HepG2 (cell line): ENCODE measurements around the gene PCGF2. TPM values are rescaled to one million over a fixed set of nuclear protein-coding genes. Genes with fewer than 3 reads are reported as not detected.

ENCODE experiments used
- KDM5B ChIP-seq: sonication (generic); formaldehyde crosslinking; IDR thresholded peaks from 2 replicates; pipeline ENCODE4 v1.4.0; 2020; ENCODE audit warnings: missing genetic modification reagents, mild to moderate bottlenecking, borderline replicate concordance
- NFIB ChIP-seq: sonication (generic); formaldehyde crosslinking; IDR thresholded peaks from 2 replicates; pipeline ENCODE4 v1.9.0; 2021; ENCODE audit warnings: missing genetic modification reagents, mild to moderate bottlenecking, borderline replicate concordance
- NFKB2 ChIP-seq: sonication (generic); formaldehyde crosslinking; IDR thresholded peaks from 2 replicates; pipeline ENCODE4 v1.4.0; 2020; ENCODE audit warnings: missing genetic modification reagents, borderline replicate concordance
- PCBP1 ChIP-seq: fragments of 200-400 bp; formaldehyde crosslinking; IDR thresholded peaks from 2 replicates; pipeline ENCODE4 v1.6.1; 2017; ENCODE audit warnings: mild to moderate bottlenecking, low read depth, low read length, borderline replicate concordance
- YY1 ChIP-seq: IDR thresholded peaks from 2 replicates; pipeline ENCODE4 v1.6.1; 2011; ENCODE audit warnings: low read length, low read depth, moderate library complexity, mild to moderate bottlenecking; ENCODE audit not compliant: insufficient read depth, insufficient replicate concordance
- ZBTB7B ChIP-seq: sonication (generic); formaldehyde crosslinking; IDR thresholded peaks from 2 replicates; pipeline ENCODE4 v1.4.0; 2020; ENCODE audit warnings: missing genetic modification reagents
- ZEB1 ChIP-seq: IDR thresholded peaks from 2 replicates; pipeline ENCODE4 v1.6.1; 2012; ENCODE audit warnings: mild to moderate bottlenecking, low read depth, inconsistent platforms; ENCODE audit not compliant: insufficient replicate concordance
- ZNF567 ChIP-seq: sonication (generic); formaldehyde crosslinking; IDR thresholded peaks from 2 replicates; pipeline ENCODE4 v1.8.1; 2023; ENCODE audit warnings: mild to moderate bottlenecking, missing genetic modification reagents, borderline replicate concordance
- ZNF776 ChIP-seq: sonication (generic); formaldehyde crosslinking; IDR thresholded peaks from 2 replicates; pipeline ENCODE4 v1.4.0; 2020; ENCODE audit warnings: mild to moderate bottlenecking, missing genetic modification reagents
- polyA plus RNA-seq, 8 experiments: library from polyadenylated mRNA; depleted of rRNA in 3 of 8; stranded (reverse) in 7 of 8; unstranded in 1 of 8; fragments of >200 nt; fragmentation: Illumina TruSeq in 4 of 8; extraction: Trizol in 4 of 8; gene quantifications; 2 replicates each; pipeline versions ENCODE4 v1.2.1 to v1.2.3, GENCODE V29; 2011 to 2016; ENCODE audit warnings: low read depth in 4 of 8, missing spikeins in 1 of 8, mixed read lengths in 1 of 8; ENCODE audit not compliant: insufficient read depth in 1 of 8
- total RNA-seq, 5 experiments: library from RNA; depleted of rRNA; stranded (reverse); fragments of >200 nt; fragmentation: Illumina TruSeq; extraction: Trizol; gene quantifications; 2 replicates each; pipeline ENCODE4 v1.2.3, GENCODE V29; 2016; ENCODE audit warnings: low read depth in 1 of 5
- TF ChIP-seq, protein P1 (sequence below): sonication (generic); formaldehyde crosslinking; IDR thresholded peaks from 2 replicates; pipeline ENCODE4 v1.5.0; 2020; ENCODE audit warnings: mild to moderate bottlenecking, missing genetic modification reagents, borderline replicate concordance
- TF ChIP-seq, protein P2 (sequence below): sonication (generic); formaldehyde crosslinking; IDR thresholded peaks from 2 replicates; pipeline ENCODE4 v1.4.0; 2020; ENCODE audit warnings: mild to moderate bottlenecking, missing genetic modification reagents
- TF ChIP-seq, protein P3 (sequence below): sonication (generic); formaldehyde crosslinking; IDR thresholded peaks from 2 replicates; pipeline ENCODE4 v1.5.1; 2020; ENCODE audit warnings: missing genetic modification reagents, mild to moderate bottlenecking, borderline replicate concordance

Gene PCGF2
- total and polyA plus RNA-seq, 2 of the 13 experiments (the other 11 are each of a cell fraction or from before 2014, with no cell fraction given): 11.6 to 29.4 TPM

DNA sequence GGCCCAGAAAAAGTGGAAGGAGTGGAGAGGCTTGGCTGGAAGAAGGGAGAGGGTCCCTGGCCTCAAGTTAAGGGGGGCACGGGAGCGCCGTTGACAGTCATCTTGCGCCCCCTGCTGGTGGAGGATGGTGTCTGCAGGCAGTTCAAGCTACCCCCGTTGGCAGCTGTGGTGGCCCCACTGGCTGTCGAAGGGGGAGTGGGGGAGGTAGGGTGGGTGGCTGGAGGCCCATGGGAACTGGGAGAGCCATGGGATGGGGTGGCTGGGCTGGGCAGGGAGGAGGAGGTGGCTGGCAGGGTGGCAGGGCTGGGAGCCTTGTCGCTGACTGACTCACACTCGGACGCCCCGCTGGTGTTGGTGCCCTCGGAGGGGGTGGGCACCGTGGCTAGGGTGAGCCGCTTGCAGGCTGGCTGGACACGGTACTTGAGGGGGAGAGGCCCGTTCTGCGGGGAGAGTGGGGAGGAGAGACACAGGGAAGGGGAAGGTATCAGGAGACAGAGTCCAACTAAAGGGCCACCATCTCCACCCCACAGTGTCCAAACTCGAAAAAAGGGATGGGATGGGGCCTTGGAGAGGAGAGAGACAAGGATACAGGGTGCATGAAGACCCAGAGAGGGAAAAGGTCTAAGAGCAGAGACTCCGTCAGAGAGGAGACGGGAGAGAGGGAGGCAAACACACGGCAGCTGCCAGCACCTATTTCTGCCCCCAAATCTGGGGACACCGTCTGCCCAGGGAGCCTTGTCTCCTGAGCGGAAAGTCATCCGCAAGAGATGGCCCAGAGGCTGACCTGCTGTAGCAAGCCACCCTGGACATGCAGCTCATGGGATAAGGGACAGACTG, 12.8 kb downstream of the PCGF2 start (continued):
- TF ChIP-seq NFIB (no peak), ZNF567 (CRISPR knock-in tag) (no peak), YY1 (peak; percentile 41), ZBTB7B (CRISPR knock-in tag) (peak; percentile 90), NFKB2 (CRISPR knock-in tag) (peak; percentile 16; the same call in 1 of the 2 replicates), PCBP1 (peak; percentile 93), ZEB1 (no peak), ZNF776 (CRISPR knock-in tag) (no peak), KDM5B (CRISPR knock-in tag) (peak; percentile 60)
- TF ChIP-seq, protein P1, sequence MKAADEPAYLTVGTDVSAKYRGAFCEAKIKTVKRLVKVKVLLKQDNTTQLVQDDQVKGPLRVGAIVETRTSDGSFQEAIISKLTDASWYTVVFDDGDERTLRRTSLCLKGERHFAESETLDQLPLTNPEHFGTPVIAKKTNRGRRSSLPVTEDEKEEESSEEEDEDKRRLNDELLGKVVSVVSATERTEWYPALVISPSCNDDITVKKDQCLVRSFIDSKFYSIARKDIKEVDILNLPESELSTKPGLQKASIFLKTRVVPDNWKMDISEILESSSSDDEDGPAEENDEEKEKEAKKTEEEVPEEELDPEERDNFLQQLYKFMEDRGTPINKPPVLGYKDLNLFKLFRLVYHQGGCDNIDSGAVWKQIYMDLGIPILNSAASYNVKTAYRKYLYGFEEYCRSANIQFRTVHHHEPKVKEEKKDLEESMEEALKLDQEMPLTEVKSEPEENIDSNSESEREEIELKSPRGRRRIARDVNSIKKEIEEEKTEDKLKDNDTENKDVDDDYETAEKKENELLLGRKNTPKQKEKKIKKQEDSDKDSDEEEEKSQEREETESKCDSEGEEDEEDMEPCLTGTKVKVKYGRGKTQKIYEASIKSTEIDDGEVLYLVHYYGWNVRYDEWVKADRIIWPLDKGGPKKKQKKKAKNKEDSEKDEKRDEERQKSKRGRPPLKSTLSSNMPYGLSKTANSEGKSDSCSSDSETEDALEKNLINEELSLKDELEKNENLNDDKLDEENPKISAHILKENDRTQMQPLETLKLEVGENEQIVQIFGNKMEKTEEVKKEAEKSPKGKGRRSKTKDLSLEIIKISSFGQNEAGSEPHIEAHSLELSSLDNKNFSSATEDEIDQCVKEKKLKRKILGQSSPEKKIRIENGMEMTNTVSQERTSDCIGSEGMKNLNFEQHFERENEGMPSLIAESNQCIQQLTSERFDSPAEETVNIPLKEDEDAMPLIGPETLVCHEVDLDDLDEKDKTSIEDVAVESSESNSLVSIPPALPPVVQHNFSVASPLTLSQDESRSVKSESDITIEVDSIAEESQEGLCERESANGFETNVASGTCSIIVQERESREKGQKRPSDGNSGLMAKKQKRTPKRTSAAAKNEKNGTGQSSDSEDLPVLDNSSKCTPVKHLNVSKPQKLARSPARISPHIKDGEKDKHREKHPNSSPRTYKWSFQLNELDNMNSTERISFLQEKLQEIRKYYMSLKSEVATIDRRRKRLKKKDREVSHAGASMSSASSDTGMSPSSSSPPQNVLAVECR (CRISPR knock-in tag): peak; percentile 63; the same call in 1 of the 2 replicates
- TF ChIP-seq, protein P2, sequence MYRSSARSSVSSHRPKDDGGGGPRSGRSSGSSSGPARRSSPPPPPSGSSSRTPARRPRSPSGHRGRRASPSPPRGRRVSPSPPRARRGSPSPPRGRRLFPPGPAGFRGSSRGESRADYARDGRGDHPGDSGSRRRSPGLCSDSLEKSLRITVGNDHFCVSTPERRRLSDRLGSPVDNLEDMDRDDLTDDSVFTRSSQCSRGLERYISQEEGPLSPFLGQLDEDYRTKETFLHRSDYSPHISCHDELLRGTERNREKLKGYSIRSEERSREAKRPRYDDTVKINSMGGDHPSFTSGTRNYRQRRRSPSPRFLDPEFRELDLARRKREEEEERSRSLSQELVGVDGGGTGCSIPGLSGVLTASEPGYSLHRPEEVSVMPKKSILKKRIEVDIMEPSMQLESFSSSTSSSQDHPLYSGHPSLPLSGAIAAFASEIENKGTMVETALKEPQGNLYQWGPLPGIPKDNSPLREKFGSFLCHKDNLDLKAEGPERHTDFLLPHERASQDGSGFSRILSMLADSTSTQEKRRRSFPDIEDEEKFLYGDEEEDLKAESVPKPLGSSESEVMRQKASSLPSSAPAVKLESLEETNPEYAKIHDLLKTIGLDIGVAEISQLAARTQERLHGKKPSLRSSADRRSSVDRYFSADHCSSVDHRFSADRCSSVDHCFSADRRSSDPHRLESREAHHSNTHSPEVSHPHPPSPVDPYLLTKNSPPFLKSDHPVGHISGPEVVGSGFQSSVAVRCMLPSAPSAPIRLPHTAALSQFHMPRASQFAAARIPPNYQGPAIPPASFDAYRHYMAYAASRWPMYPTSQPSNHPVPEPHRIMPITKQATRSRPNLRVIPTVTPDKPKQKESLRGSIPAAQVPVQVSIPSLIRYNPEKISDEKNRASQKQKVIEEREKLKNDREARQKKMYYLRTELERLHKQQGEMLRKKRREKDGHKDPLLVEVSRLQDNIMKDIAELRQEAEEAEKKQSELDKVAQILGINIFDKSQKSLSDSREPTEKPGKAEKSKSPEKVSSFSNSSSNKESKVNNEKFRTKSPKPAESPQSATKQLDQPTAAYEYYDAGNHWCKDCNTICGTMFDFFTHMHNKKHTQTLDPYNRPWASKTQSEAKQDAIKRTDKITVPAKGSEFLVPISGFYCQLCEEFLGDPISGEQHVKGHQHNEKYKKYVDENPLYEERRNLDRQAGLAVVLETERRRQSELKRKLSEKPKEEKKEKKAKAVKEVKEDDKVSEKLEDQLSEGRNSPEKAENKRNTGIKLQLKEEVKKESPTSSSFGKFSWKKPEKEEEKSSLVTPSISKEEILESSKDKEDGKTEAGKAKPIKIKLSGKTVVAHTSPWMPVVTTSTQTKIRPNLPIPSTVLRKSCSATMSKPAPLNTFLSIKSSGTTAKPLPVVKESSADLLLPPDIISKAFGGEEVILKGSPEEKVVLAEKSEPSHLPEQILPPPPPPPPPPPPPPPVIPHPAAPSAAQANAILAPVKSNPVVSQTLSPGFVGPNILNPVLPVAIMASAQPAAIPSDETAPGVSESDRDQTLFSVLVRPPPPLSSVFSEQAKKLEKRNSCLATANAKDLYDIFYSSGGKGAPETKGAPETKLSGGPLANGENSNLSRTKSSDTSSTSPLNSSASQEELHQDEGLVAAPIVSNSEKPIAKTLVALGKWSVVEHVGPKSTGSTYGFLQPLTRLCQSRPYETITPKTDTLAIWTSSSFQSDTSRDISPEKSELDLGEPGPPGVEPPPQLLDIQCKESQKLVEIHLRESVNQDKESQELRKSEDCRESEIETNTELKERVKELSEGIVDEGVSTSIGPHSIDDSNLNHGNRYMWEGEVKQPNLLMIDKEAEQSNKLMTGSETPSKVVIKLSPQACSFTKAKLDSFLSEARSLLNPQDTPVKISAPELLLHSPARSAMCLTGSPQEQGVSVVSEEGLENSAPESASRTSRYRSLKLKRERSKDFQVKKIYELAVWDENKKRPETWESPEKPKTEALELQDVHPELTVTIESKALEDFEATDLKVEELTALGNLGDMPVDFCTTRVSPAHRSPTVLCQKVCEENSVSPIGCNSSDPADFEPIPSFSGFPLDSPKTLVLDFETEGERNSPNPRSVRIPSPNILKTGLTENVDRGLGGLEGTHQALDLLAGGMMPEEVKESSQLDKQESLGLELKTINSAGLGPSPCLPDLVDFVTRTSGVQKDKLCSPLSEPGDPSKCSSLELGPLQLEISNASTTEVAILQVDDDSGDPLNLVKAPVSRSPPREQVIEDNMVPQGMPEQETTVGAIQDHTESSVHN: no peak
- TF ChIP-seq, protein P3, sequence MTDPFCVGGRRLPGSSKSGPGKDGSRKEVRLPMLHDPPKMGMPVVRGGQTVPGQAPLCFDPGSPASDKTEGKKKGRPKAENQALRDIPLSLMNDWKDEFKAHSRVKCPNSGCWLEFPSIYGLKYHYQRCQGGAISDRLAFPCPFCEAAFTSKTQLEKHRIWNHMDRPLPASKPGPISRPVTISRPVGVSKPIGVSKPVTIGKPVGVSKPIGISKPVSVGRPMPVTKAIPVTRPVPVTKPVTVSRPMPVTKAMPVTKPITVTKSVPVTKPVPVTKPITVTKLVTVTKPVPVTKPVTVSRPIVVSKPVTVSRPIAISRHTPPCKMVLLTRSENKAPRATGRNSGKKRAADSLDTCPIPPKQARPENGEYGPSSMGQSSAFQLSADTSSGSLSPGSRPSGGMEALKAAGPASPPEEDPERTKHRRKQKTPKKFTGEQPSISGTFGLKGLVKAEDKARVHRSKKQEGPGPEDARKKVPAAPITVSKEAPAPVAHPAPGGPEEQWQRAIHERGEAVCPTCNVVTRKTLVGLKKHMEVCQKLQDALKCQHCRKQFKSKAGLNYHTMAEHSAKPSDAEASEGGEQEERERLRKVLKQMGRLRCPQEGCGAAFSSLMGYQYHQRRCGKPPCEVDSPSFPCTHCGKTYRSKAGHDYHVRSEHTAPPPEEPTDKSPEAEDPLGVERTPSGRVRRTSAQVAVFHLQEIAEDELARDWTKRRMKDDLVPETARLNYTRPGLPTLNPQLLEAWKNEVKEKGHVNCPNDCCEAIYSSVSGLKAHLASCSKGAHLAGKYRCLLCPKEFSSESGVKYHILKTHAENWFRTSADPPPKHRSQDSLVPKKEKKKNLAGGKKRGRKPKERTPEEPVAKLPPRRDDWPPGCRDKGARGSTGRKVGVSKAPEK (CRISPR knock-in tag): 0 out of 2 replicates have a peak, but pooled peaks have one; percentile 31
